C1 segment of cervical spinal cord (tissue), 14 donors: ENCODE results near the gene SIM1.

Experiments used
- DNase-seq, 14 donors: peaks; one replicate each; lab custom pipeline; 2025; lab: John Stamatoyannopoulos, UW

SIM1 gene

GRCh38 chr6:100456908-100457235, 7.8 kb downstream of the SIM1 start:
- DNase-seq: no peak

- DNase-seq: no peak
These were observed 8.4 kb downstream of the SIM1 start for GRCh38 chr6:100456141-100456907.

- DNase-seq: no peak
These were observed 9.2 kb downstream of the SIM1 start for GRCh38 chr6:100455230-100456124.

- no peak for DNase-seq
These were observed 10.0 kb downstream of the SIM1 start for GRCh38 chr6:100454551-100455229.

- no peak for DNase-seq
These were observed 10.8 kb downstream of the SIM1 start for GRCh38 chr6:100453701-100454521.

- DNase-seq: no peak
These were observed 11.7 kb downstream of the SIM1 start for GRCh38 chr6:100452998-100453397.

- DNase-seq: no peak
These were observed 13.1 kb downstream of the SIM1 start for GRCh38 chr6:100451577-100451976.

- no peak for DNase-seq
These were observed 15.5 kb downstream of the SIM1 start for GRCh38 chr6:100449239-100449691.

- DNase-seq: no peak
These were observed 16.6 kb downstream of the SIM1 start for GRCh38 chr6:100447900-100448748.

- DNase-seq: no peak
These were observed 17.4 kb downstream of the SIM1 start for GRCh38 chr6:100447081-100447899.

GRCh38 chr6:100446115-100447080, 18.3 kb downstream of the SIM1 start:
- peak in 1 of 14 donors; percentile 4 for DNase-seq

- no peak for DNase-seq
These were observed 19.2 kb downstream of the SIM1 start for GRCh38 chr6:100445512-100445911.

- no peak for DNase-seq
These were observed 23.8 kb downstream of the SIM1 start for GRCh38 chr6:100440935-100441334.

GRCh38 chr6:100435299-100435698, 29.4 kb downstream of the SIM1 start:
- no peak for DNase-seq

GRCh38 chr6:100433726-100434435, 30.8 kb downstream of the SIM1 start:
- DNase-seq: no peak

GRCh38 chr6:100432136-100432535, 32.6 kb downstream of the SIM1 start:
- DNase-seq: no peak

GRCh38 chr6:100430962-100431361, 33.8 kb downstream of the SIM1 start:
- DNase-seq: no peak

- no peak for DNase-seq
These were observed 37.3 kb downstream of the SIM1 start for GRCh38 chr6:100427452-100427851.
